ENCODE measurements around the gene HK1.

Gene HK1

GRCh38 chr10:69311309-69311708, 33.0 kb downstream of the HK1 start:
- H3K9me3 ChIP-seq (ENCODE audit: control insufficient read depth, low read length), result no peaks in the 10 kb centered on the region
- no peak for DNase-seq (ENCODE audit: low read depth)
- no peak overlapping the region for H3K4me3 ChIP-seq (ENCODE audit: low read length)
- H3K36me3 ChIP-seq (ENCODE audit: control insufficient read depth, insufficient read depth, low read length, severe bottlenecking), result no peaks in the 10 kb centered on the region
- H3K27me3 ChIP-seq (replicated peaks; ENCODE audit: control insufficient read depth, insufficient read depth, low read length), result no peaks in the 10 kb centered on the region
- H3K4me1 ChIP-seq (ENCODE audit: control insufficient read depth, insufficient read depth, low read length), result peaks cover 9% of the 10 kb centered on the region
- no peak overlapping the region for H3K9ac ChIP-seq (ENCODE audit: low read length)

- DNase-seq (ENCODE audit: low read depth), result no peak
- H3K4me1 ChIP-seq (ENCODE audit: control insufficient read depth, insufficient read depth, low read length), result peaks cover 21% of the 10 kb centered on the region
- H3K27me3 ChIP-seq (replicated peaks; ENCODE audit: control insufficient read depth, insufficient read depth, low read length), result no peaks in the 10 kb centered on the region
- no peak overlapping the region for H3K4me3 ChIP-seq (ENCODE audit: low read length)
- H3K9ac ChIP-seq (ENCODE audit: low read length), result no peak overlapping the region
- H3K9me3 ChIP-seq (ENCODE audit: control insufficient read depth, low read length), result no peaks in the 10 kb centered on the region
- no peaks in the 10 kb centered on the region for H3K36me3 ChIP-seq (ENCODE audit: control insufficient read depth, insufficient read depth, low read length, severe bottlenecking)
Measured at GRCh38 chr10:69312528-69312927, 34.2 kb downstream of the HK1 start.

- H3K27me3 ChIP-seq (replicated peaks; ENCODE audit: control insufficient read depth, insufficient read depth, low read length), result no peaks in the 10 kb centered on the region
- peaks cover 32% of the 10 kb centered on the region for H3K4me1 ChIP-seq (ENCODE audit: control insufficient read depth, insufficient read depth, low read length)
- H3K36me3 ChIP-seq (ENCODE audit: control insufficient read depth, insufficient read depth, low read length, severe bottlenecking), result no peaks in the 10 kb centered on the region
- no peaks in the 10 kb centered on the region for H3K9me3 ChIP-seq (ENCODE audit: control insufficient read depth, low read length)
- no peak overlapping the region for H3K9ac ChIP-seq (ENCODE audit: low read length)
- DNase-seq (ENCODE audit: low read depth), result no peak
- H3K4me3 ChIP-seq (ENCODE audit: low read length), result no peak overlapping the region
Measured at GRCh38 chr10:69315100-69315542, 36.8 kb downstream of the HK1 start.

- no peak overlapping the region for H3K9ac ChIP-seq (ENCODE audit: low read length)
- no peaks in the 10 kb centered on the region for H3K9me3 ChIP-seq (ENCODE audit: control insufficient read depth, low read length)
- no peaks in the 10 kb centered on the region for H3K27me3 ChIP-seq (replicated peaks; ENCODE audit: control insufficient read depth, insufficient read depth, low read length)
- H3K4me1 ChIP-seq (ENCODE audit: control insufficient read depth, insufficient read depth, low read length), result peaks cover 39% of the 10 kb centered on the region
- H3K4me3 ChIP-seq (ENCODE audit: low read length), result no peak overlapping the region
- H3K36me3 ChIP-seq (ENCODE audit: control insufficient read depth, insufficient read depth, low read length, severe bottlenecking), result no peaks in the 10 kb centered on the region
- DNase-seq (ENCODE audit: low read depth), result no peak
Measured at GRCh38 chr10:69315610-69316312, 37.5 kb downstream of the HK1 start.

GRCh38 chr10:69316313-69317059, 38.2 kb downstream of the HK1 start:
- Histone ChIP-seq H3K27me3 (replicated peaks; ENCODE audit: control insufficient read depth, insufficient read depth, low read length) (no peaks in the 10 kb centered on the region), H3K4me1 (ENCODE audit: control insufficient read depth, insufficient read depth, low read length) (peaks cover 45% of the 10 kb centered on the region)
- DNase-seq (ENCODE audit: low read depth), result peak; percentile 40

GRCh38 chr10:69317175-69317604, 38.9 kb downstream of the HK1 start:
- H3K27me3 ChIP-seq (replicated peaks; ENCODE audit: control insufficient read depth, insufficient read depth, low read length), result no peaks in the 10 kb centered on the region
- peaks cover 45% of the 10 kb centered on the region for H3K4me1 ChIP-seq (ENCODE audit: control insufficient read depth, insufficient read depth, low read length)
- H3K9ac ChIP-seq (ENCODE audit: low read length), result no peak overlapping the region
- no peaks in the 10 kb centered on the region for H3K9me3 ChIP-seq (ENCODE audit: control insufficient read depth, low read length)
- no peak overlapping the region for H3K4me3 ChIP-seq (ENCODE audit: low read length)
- DNase-seq (ENCODE audit: low read depth), result no peak
- H3K36me3 ChIP-seq (ENCODE audit: control insufficient read depth, insufficient read depth, low read length, severe bottlenecking), result no peaks in the 10 kb centered on the region

More at GRCh38 chr10:69316313-69317059, 38.2 kb downstream of the HK1 start:
- no peaks in the 10 kb centered on the region for H3K9me3 ChIP-seq (ENCODE audit: control insufficient read depth, low read length)
- no peak overlapping the region for H3K4me3 ChIP-seq (ENCODE audit: low read length)
- H3K36me3 ChIP-seq (ENCODE audit: control insufficient read depth, insufficient read depth, low read length, severe bottlenecking), result no peaks in the 10 kb centered on the region
- H3K9ac ChIP-seq (ENCODE audit: low read length), result peak overlapping the region; percentile 17

GRCh38 chr10:69317626-69318105, 39.4 kb downstream of the HK1 start:
- H3K9ac ChIP-seq (ENCODE audit: low read length), result peak overlapping the region; percentile 97
- H3K4me1 ChIP-seq (ENCODE audit: control insufficient read depth, insufficient read depth, low read length), result peaks cover 45% of the 10 kb centered on the region
- no peaks in the 10 kb centered on the region for H3K36me3 ChIP-seq (ENCODE audit: control insufficient read depth, insufficient read depth, low read length, severe bottlenecking)
- no peaks in the 10 kb centered on the region for H3K9me3 ChIP-seq (ENCODE audit: control insufficient read depth, low read length)
- no peak for DNase-seq (ENCODE audit: low read depth)
- no peaks in the 10 kb centered on the region for H3K27me3 ChIP-seq (replicated peaks; ENCODE audit: control insufficient read depth, insufficient read depth, low read length)
- peak overlapping the region; percentile 94 for H3K4me3 ChIP-seq (ENCODE audit: low read length)

- H3K9ac ChIP-seq (ENCODE audit: low read length), result peak overlapping the region; percentile 97
- H3K27me3 ChIP-seq (replicated peaks; ENCODE audit: control insufficient read depth, insufficient read depth, low read length), result no peaks in the 10 kb centered on the region
- H3K9me3 ChIP-seq (ENCODE audit: control insufficient read depth, low read length), result no peaks in the 10 kb centered on the region
- peak overlapping the region; percentile 94 for H3K4me3 ChIP-seq (ENCODE audit: low read length)
- peak; percentile 96 for DNase-seq (ENCODE audit: low read depth)
- H3K4me1 ChIP-seq (ENCODE audit: control insufficient read depth, insufficient read depth, low read length), result peaks cover 45% of the 10 kb centered on the region
- no peaks in the 10 kb centered on the region for H3K36me3 ChIP-seq (ENCODE audit: control insufficient read depth, insufficient read depth, low read length, severe bottlenecking)
Measured at GRCh38 chr10:69318106-69318866, 40.0 kb downstream of the HK1 start.

- Histone ChIP-seq H3K4me3 (ENCODE audit: low read length) (peak overlapping the region; percentile 94), H3K27me3 (replicated peaks; ENCODE audit: control insufficient read depth, insufficient read depth, low read length) (no peaks in the 10 kb centered on the region), H3K9me3 (ENCODE audit: control insufficient read depth, low read length) (no peaks in the 10 kb centered on the region), H3K36me3 (ENCODE audit: control insufficient read depth, insufficient read depth, low read length, severe bottlenecking) (no peaks in the 10 kb centered on the region), H3K9ac (ENCODE audit: low read length) (peak overlapping the region; percentile 97), H3K4me1 (ENCODE audit: control insufficient read depth, insufficient read depth, low read length) (peaks cover 45% of the 10 kb centered on the region)
- peak; percentile 80 for DNase-seq (ENCODE audit: low read depth)
Measured at GRCh38 chr10:69318867-69319727, 40.8 kb downstream of the HK1 start.

GRCh38 chr10:69319841-69320316, 41.6 kb downstream of the HK1 start:
- Histone ChIP-seq H3K9me3 (ENCODE audit: control insufficient read depth, low read length) (no peaks in the 10 kb centered on the region), H3K4me1 (ENCODE audit: control insufficient read depth, insufficient read depth, low read length) (peaks cover 45% of the 10 kb centered on the region), H3K27me3 (replicated peaks; ENCODE audit: control insufficient read depth, insufficient read depth, low read length) (no peaks in the 10 kb centered on the region), H3K4me3 (ENCODE audit: low read length) (peak overlapping the region; percentile 94), H3K36me3 (ENCODE audit: control insufficient read depth, insufficient read depth, low read length, severe bottlenecking) (no peaks in the 10 kb centered on the region), H3K9ac (ENCODE audit: low read length) (peak overlapping the region; percentile 97)
- DNase-seq (ENCODE audit: low read depth), result no peak
